ENCODE data around the gene NFE2L2.
A peak's percentile ranks its signal among the peaks of the same experiment; 100 is the strongest.

NFE2L2 gene

GRCh38 chr2:177217247-177217843 is 47.2 kb downstream of the NFE2L2 start:
- in situ Hi-C loops (cut with HindIII; ENCODE audit: low pct_ligation_motif_present, low sequenced_read_pairs): no loop called here
- no peak overlapping the region for H3K27ac ChIP-seq
- H3K4me3 ChIP-seq (ENCODE audit: low read depth, low read length): no peak overlapping the region
- no peak for DNase-seq
- TF ChIP-seq CTCF (IDR thresholded peaks at IDR 0.05; ENCODE audit: low read depth, low read length, missing control alignments): no peak
- peaks cover 72% of the 10 kb centered on the region for H3K36me3 ChIP-seq (replicated peaks)
- H3K27me3 ChIP-seq (replicated peaks): no peaks in the 10 kb centered on the region

GRCh38 chr2:177212891-177213856 is 51.4 kb downstream of the NFE2L2 start:
- H3K27me3 ChIP-seq (replicated peaks): no peaks in the 10 kb centered on the region
- H3K36me3 ChIP-seq (replicated peaks): peaks cover 35% of the 10 kb centered on the region
- peak overlapping the region; percentile 99 for H3K27ac ChIP-seq
- H3K4me3 ChIP-seq (ENCODE audit: low read depth, low read length): peak overlapping the region; percentile 85
- DNase-seq: peak; percentile 84
- in situ Hi-C loops (cut with HindIII; ENCODE audit: low pct_ligation_motif_present, low sequenced_read_pairs): no loop called here
- no peak for TF ChIP-seq CTCF (IDR thresholded peaks at IDR 0.05; ENCODE audit: low read depth, low read length, missing control alignments)

- Histone ChIP-seq H3K27me3 (replicated peaks) (no peaks in the 10 kb centered on the region), H3K36me3 (replicated peaks) (peaks cover 28% of the 10 kb centered on the region), H3K27ac (peak within 1 kb of the TSS; percentile 99), H3K4me3 (ENCODE audit: low read depth, low read length) (peak within 1 kb of the TSS; percentile 85)
- in situ Hi-C loops (cut with HindIII; ENCODE audit: low pct_ligation_motif_present, low sequenced_read_pairs): no loop called here
- TF ChIP-seq CTCF (IDR thresholded peaks at IDR 0.05; ENCODE audit: low read depth, low read length, missing control alignments): peak; percentile 33
- DNase-seq: peak; percentile 97
These were observed 52.2 kb downstream of the NFE2L2 start, which contains the start of gene HNRNPA3 for GRCh38 chr2:177212106-177212890. Gene HNRNPA3, plus strand, starts transcription at chr2:177212794. Its CDS starts 6 bp downstream, at chr2:177212800.

- in situ Hi-C loops (cut with HindIII; ENCODE audit: low pct_ligation_motif_present, low sequenced_read_pairs): no loop called here
- Histone ChIP-seq H3K4me3 (ENCODE audit: low read depth, low read length) (peak overlapping the region; percentile 58), H3K27me3 (replicated peaks) (no peaks in the 10 kb centered on the region), H3K27ac (peak overlapping the region; percentile 99), H3K36me3 (replicated peaks) (peaks cover 22% of the 10 kb centered on the region)
- DNase-seq: no peak
- no peak for TF ChIP-seq CTCF (IDR thresholded peaks at IDR 0.05; ENCODE audit: low read depth, low read length, missing control alignments)
These were observed 52.9 kb downstream of the NFE2L2 start for GRCh38 chr2:177211576-177212105.

GRCh38 chr2:177211169-177211568 is 53.4 kb downstream of the NFE2L2 start:
- Histone ChIP-seq H3K36me3 (replicated peaks) (peaks cover 17% of the 10 kb centered on the region), H3K27ac (peak overlapping the region; percentile 99), H3K4me3 (ENCODE audit: low read depth, low read length) (peak overlapping the region; percentile 58), H3K27me3 (replicated peaks) (no peaks in the 10 kb centered on the region)
- DNase-seq: no peak
- in situ Hi-C loops (cut with HindIII; ENCODE audit: low pct_ligation_motif_present, low sequenced_read_pairs): no loop called here
- TF ChIP-seq CTCF (IDR thresholded peaks at IDR 0.05; ENCODE audit: low read depth, low read length, missing control alignments): no peak
